Endothelial cell of umbilical vein (primary cell): ENCODE measurements around the gene ZNF25. TPM values are rescaled to one million over a fixed set of nuclear protein-coding genes. Genes with fewer than 3 reads are reported as not detected.

Source experiments
- BruUV-seq: library from RNA; stranded (reverse); fragments of 400-500 nt; replicated peaks from 2 replicates; lab custom pipeline; 2021; lab: Mats Ljungman, UMichigan
- CTCF ChIA-PET: fragments of 300-600, 350-600 bp; sonication (Branson Sonifier 250); formaldehyde crosslinking; loops from one replicate; lab custom pipeline; 2021; ENCODE audit warnings: antibody characterized with exemption, inconsistent platforms; lab: Charles Lee
- POLR2A ChIA-PET: fragments of 300-600, 350-600 bp; sonication (Branson Sonifier 250); formaldehyde crosslinking; loops from one replicate; lab custom pipeline; 2021; ENCODE audit warnings: antibody characterized with exemption, inconsistent platforms; lab: Charles Lee
- DNase-seq: peaks from one replicate; pipeline ENCODE4 v3.0.0-alpha.2; 2011; ENCODE audit warnings: low read depth, low spot score
- FAIRE-seq: peaks from 2 replicates; lab custom pipeline; 2011; peaks lifted over from hg19 to GRCh38; lab: Jason Lieb, UNC
- H2AFZ ChIP-seq: 2 replicates; pipeline ENCODE4 v1.6.0; 2012; ENCODE audit warnings: low read depth, low read length, control low read depth, inconsistent platforms
- H3K27ac ChIP-seq: 2 replicates; pipeline ENCODE4 v1.5.1; 2011; ENCODE audit warnings: low read depth, mild to moderate bottlenecking, control low read depth, low read length, moderate library complexity; ENCODE audit not compliant: insufficient read depth
- H3K27me3 ChIP-seq, 2 experiments: 2 replicates each; pipeline versions ENCODE4 v1.6.0 to v1.6.1; 2011; ENCODE audit warnings: low read length in 2 of 2, mixed read lengths in 1 of 2; ENCODE audit not compliant: control insufficient read depth in 2 of 2, insufficient read depth in 2 of 2
- H3K36me3 ChIP-seq, 2 experiments: 2 replicates in 1 of 2; 3 replicates in 1 of 2; pipeline ENCODE4 v1.5.1; 2011; ENCODE audit warnings: low read length in 2 of 2, mild to moderate bottlenecking in 1 of 2, moderate library complexity in 1 of 2; ENCODE audit not compliant: control insufficient read depth in 2 of 2, insufficient read depth in 2 of 2; ENCODE audit errors: extremely low read depth in 1 of 2
- H3K4me1 ChIP-seq: 3 replicates; pipeline ENCODE4 v1.5.1; 2011; ENCODE audit warnings: mild to moderate bottlenecking, low read length; ENCODE audit not compliant: control insufficient read depth, insufficient read depth; ENCODE audit errors: extremely low read depth
- H3K4me2 ChIP-seq: 2 replicates; pipeline ENCODE4 v1.6.1; 2011; ENCODE audit warnings: low read length, control low read depth, mixed read lengths; ENCODE audit not compliant: insufficient read depth
- H3K4me3 ChIP-seq, 3 experiments: fragments of 200-600 bp in 1 of 3; sonication (generic), shearing (Covaris generic) in 1 of 3; replicated peaks in 1 of 3; 2 replicates each; pipeline ENCODE4 v1.5.1; 2011 to 2016; ENCODE audit warnings: control low read depth in 3 of 3, low read length in 3 of 3, mild to moderate bottlenecking in 2 of 3, inconsistent platforms in 1 of 3, low read depth in 1 of 3, moderate library complexity in 1 of 3; ENCODE audit not compliant: insufficient read depth in 1 of 3
- H3K79me2 ChIP-seq: 2 replicates; pipeline ENCODE4 v1.6.0; 2012; ENCODE audit warnings: low read length, inconsistent platforms; ENCODE audit not compliant: control insufficient read depth, insufficient read depth
- H3K9ac ChIP-seq: replicated peaks from 2 replicates; pipeline ENCODE3; 2011; ENCODE audit warnings: low read length, control low read depth; ENCODE audit not compliant: insufficient read depth; ENCODE audit errors: extremely low read depth
- H3K9me1 ChIP-seq: replicated peaks from 3 replicates; pipeline ENCODE4 v1.6.0; 2011; ENCODE audit warnings: mild to moderate bottlenecking, low read length; ENCODE audit not compliant: control insufficient read depth, insufficient read depth; ENCODE audit errors: extremely low read depth
- H3K9me3 ChIP-seq: replicated peaks from 2 replicates; pipeline ENCODE4 v1.5.1; 2012; ENCODE audit warnings: low read length, inconsistent platforms; ENCODE audit not compliant: control insufficient read depth, insufficient read depth
- H4K20me1 ChIP-seq: replicated peaks from 2 replicates; pipeline ENCODE3; 2011; ENCODE audit warnings: mild to moderate bottlenecking, low read length; ENCODE audit not compliant: control insufficient read depth, insufficient read depth; ENCODE audit errors: extremely low read depth
- CTCF ChIP-seq, 2 donors: IDR thresholded peaks; 1 replicate in 1 of 2; 2 replicates in 1 of 2; pipeline ENCODE4 v1.5.1; 2011; ENCODE audit warnings: low read length in 2 of 2, mild to moderate bottlenecking in 2 of 2, moderate library complexity in 2 of 2, control low read depth in 1 of 2, inconsistent platforms in 1 of 2, low read depth in 1 of 2; ENCODE audit not compliant: insufficient read depth in 1 of 2; ENCODE audit errors: extremely low read depth in 1 of 2
- EZH2 ChIP-seq: IDR thresholded peaks from 2 replicates; pipeline ENCODE4 v1.6.1; 2012; ENCODE audit warnings: borderline replicate concordance, low read depth, mild to moderate bottlenecking, moderate library complexity, low read length, inconsistent platforms; ENCODE audit not compliant: severe bottlenecking
- FOS ChIP-seq: IDR thresholded peaks from 2 replicates; pipeline ENCODE4 v1.6.1; 2011; ENCODE audit warnings: mild to moderate bottlenecking, low read length, moderate library complexity, borderline replicate concordance; ENCODE audit not compliant: insufficient read depth
- GATA2 ChIP-seq: IDR thresholded peaks from 2 replicates; pipeline ENCODE4 v1.7.0; 2011; ENCODE audit warnings: low read depth, mild to moderate bottlenecking, moderate library complexity, mixed read lengths, low read length; ENCODE audit not compliant: insufficient read length, insufficient read depth
- JUN ChIP-seq: IDR thresholded peaks from 2 replicates; pipeline ENCODE4 v1.6.1; 2011; ENCODE audit warnings: borderline replicate concordance, low read depth; ENCODE audit not compliant: insufficient read length, insufficient read depth
- MAX ChIP-seq: IDR thresholded peaks from 2 replicates; pipeline ENCODE4 v1.6.1; 2011; ENCODE audit not compliant: insufficient read depth, insufficient read length
- MYC ChIP-seq: IDR thresholded peaks from one replicate; pipeline ENCODE4 v1.6.1; 2011; ENCODE audit warnings: mild to moderate bottlenecking, low read depth, low read length
- POLR2A ChIP-seq: IDR thresholded peaks from 2 replicates; pipeline ENCODE4 v1.6.1; 2012; ENCODE audit warnings: low read depth, mild to moderate bottlenecking, control low read depth, low read length
- POLR2AphosphoS5 ChIP-seq: IDR thresholded peaks from 2 replicates; pipeline ENCODE4 v1.6.1; 2012; ENCODE audit warnings: low read depth, mild to moderate bottlenecking, control low read depth, low read length, moderate library complexity; ENCODE audit not compliant: insufficient read depth
- dilution Hi-C: fragments of 300-500 bp; cut with MboI; formaldehyde crosslinking; loops from one replicate; pipeline ENCODE4 v1.15.0; 2019; ENCODE audit warnings: low sequenced_read_pairs; ENCODE audit not compliant: extremely low pct_ligation_motif_present
- intact Hi-C: fragments of 100-400 bp; cut with micrococcal nuclease; formaldehyde crosslinking; loops from one replicate; pipeline ENCODE4 v1.10.0; 2022
- polyA plus RNA-seq, 4 experiments: library from polyadenylated mRNA; depleted of rRNA in 3 of 4; stranded (reverse) in 3 of 4; unstranded in 1 of 4; fragments of >200 nt; gene quantifications; 2 replicates each; pipeline versions ENCODE4 v1.2.1 to v1.2.3, GENCODE V29; 2011 to 2012; ENCODE audit warnings: missing spikeins in 1 of 4
- total RNA-seq: library from RNA; stranded (reverse); gene quantifications from 2 replicates; pipeline ENCODE4 v1.2.3, GENCODE V29; 2021

Gene ZNF25
- total and polyA plus RNA-seq, 2 donors (not counting 3 experiments of a cell fraction or from before 2014, with no cell fraction given) = 2.0 to 5.2 TPM

- BruUV-seq = no TSS peak
- DNase-seq = no peak
- Histone ChIP-seq H3K27ac (no peak overlapping the region), H3K4me2 (no peak overlapping the region), H3K9ac (no peak overlapping the region), H3K79me2 (no peaks in the 10 kb centered on the region), H3K4me3 (no peak overlapping the region), H3K36me3 (peaks cover 5 to 9% of the 10 kb centered on the region in 2 experiments), H3K27me3 (no peaks in the 10 kb centered on the region), H2AFZ (no peak overlapping the region), H3K4me1 (peaks cover 7% of the 10 kb centered on the region), H3K9me1 (no peaks in the 10 kb centered on the region), H3K9me3 (no peaks in the 10 kb centered on the region), H4K20me1 (no peaks in the 10 kb centered on the region)
- dilution Hi-C loops = no loop called here
- no peak for FAIRE-seq
- TF ChIP-seq MYC (no peak), JUN (no peak), CTCF (IDR thresholded peaks at IDR 0.05; ENCODE audit: extremely low read depth in 1 of 2, insufficient read depth in 1 of 2, low read depth in 1 of 2, low read length in 2 of 2) (no peak), POLR2AphosphoS5 (no peak), FOS (no peak), POLR2A (no peak), EZH2 (no peak), MAX (no peak), GATA2 (no peak)
- CTCF ChIA-PET = no interaction called here
- intact Hi-C loops = no loop called here
- POLR2A ChIA-PET = no interaction called here
These were observed 39.9 kb upstream of the ZNF25 start for GRCh38 chr10:38016354-38016753.
